ENCODE results near the gene ANXA5.

The ANXA5 gene

GRCh38 chr4:121692261-121692660 lies 4.5 kb downstream of the ANXA5 start:
- no peak for TF ChIP-seq MAX (IDR thresholded peaks at IDR 0.05)
- no peak for TF ChIP-seq TEAD4 (IDR thresholded peaks at IDR 0.05)
- no peak for TF ChIP-seq EP300 (IDR thresholded peaks at IDR 0.05; ENCODE audit: borderline replicate concordance)
- TF ChIP-seq FOXM1 (IDR thresholded peaks at IDR 0.05; ENCODE audit: borderline replicate concordance, low read depth), result no peak
- no peak for TF ChIP-seq USF1 (IDR thresholded peaks at IDR 0.05)
- no peak for TF ChIP-seq TAF1 (IDR thresholded peaks at IDR 0.05; ENCODE audit: low read depth)
- no peak for TF ChIP-seq CEBPB (IDR thresholded peaks at IDR 0.05)
- no peak for TF ChIP-seq CREB1 (IDR thresholded peaks at IDR 0.05; ENCODE audit: low read depth)
- TF ChIP-seq RAD21 (IDR thresholded peaks at IDR 0.05; ENCODE audit: low read depth), result no peak
- TF ChIP-seq EGR1 (IDR thresholded peaks at IDR 0.05), result no peak
- no peak for TF ChIP-seq TCF12 (IDR thresholded peaks at IDR 0.05; ENCODE audit: low read depth)
- TF ChIP-seq YY1 (IDR thresholded peaks at IDR 0.05; ENCODE audit: low read depth), result no peak
- TF ChIP-seq REST (IDR thresholded peaks at IDR 0.05; ENCODE audit: low read depth), result no peak
- no peak for TF ChIP-seq NFIC (IDR thresholded peaks at IDR 0.05)
- no peak for TF ChIP-seq ZBTB7A (IDR thresholded peaks at IDR 0.05; ENCODE audit: low read depth)

DNA sequence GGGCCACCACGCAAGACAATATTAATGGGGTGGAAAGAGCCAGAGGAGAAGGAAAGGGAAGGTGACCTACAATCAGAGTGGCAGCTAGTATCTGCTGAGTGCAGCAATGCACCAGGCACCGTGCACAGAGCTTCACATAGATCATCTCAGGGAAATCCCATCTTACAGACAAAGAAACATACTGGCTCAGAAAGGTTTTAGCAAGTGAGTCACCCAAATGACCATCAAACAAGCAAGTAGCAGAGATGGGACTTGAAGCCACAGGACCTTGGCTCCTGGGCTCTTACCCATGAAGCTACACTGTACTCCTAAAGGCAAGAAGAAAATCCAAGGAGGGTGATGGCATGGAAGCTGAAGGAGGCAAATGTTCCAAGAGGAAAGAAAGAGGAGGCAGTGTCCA lies 6.8 kb downstream of the ANXA5 start:
- no peak for TF ChIP-seq TEAD4 (IDR thresholded peaks at IDR 0.05)
- no peak for TF ChIP-seq TAF1 (IDR thresholded peaks at IDR 0.05; ENCODE audit: low read depth)
- no peak for TF ChIP-seq ZBTB7A (IDR thresholded peaks at IDR 0.05; ENCODE audit: low read depth)
- TF ChIP-seq REST (IDR thresholded peaks at IDR 0.05; ENCODE audit: low read depth), result no peak
- no peak for TF ChIP-seq CREB1 (IDR thresholded peaks at IDR 0.05; ENCODE audit: low read depth)
- no peak for TF ChIP-seq FOXM1 (IDR thresholded peaks at IDR 0.05; ENCODE audit: borderline replicate concordance, low read depth)
- TF ChIP-seq EP300 (IDR thresholded peaks at IDR 0.05; ENCODE audit: borderline replicate concordance), result no peak
- no peak for TF ChIP-seq NFIC (IDR thresholded peaks at IDR 0.05)
- TF ChIP-seq TCF12 (IDR thresholded peaks at IDR 0.05; ENCODE audit: low read depth), result no peak
- no peak for TF ChIP-seq EGR1 (IDR thresholded peaks at IDR 0.05)
- no peak for TF ChIP-seq RAD21 (IDR thresholded peaks at IDR 0.05; ENCODE audit: low read depth)
- no peak for TF ChIP-seq YY1 (IDR thresholded peaks at IDR 0.05; ENCODE audit: low read depth)
- no peak for TF ChIP-seq CEBPB (IDR thresholded peaks at IDR 0.05)
- TF ChIP-seq USF1 (IDR thresholded peaks at IDR 0.05), result no peak
- TF ChIP-seq MAX (IDR thresholded peaks at IDR 0.05), result no peak

DNA sequence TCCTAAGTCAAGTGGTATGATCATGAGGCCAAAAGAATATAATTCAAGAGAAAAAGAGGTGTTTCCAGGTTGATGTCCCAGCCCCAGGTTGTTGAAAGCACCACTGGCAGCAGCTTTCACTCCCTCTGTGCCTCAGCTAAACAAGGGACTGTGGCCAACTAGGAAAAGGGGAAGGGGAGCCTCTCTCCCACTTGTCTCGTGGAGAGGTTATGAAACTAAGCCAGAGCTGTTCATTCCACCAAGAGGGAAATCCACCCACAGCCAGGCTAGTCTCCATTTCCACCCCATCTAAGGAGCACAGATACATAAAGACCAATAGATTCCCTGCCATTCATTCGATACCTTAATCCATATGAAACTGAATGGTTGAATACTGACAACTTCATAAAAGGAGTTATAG lies 8.1 kb downstream of the ANXA5 start:
- no peak for TF ChIP-seq EP300 (IDR thresholded peaks at IDR 0.05; ENCODE audit: borderline replicate concordance)
- no peak for TF ChIP-seq CREB1 (IDR thresholded peaks at IDR 0.05; ENCODE audit: low read depth)
- no peak for TF ChIP-seq ZBTB7A (IDR thresholded peaks at IDR 0.05; ENCODE audit: low read depth)
- no peak for TF ChIP-seq CEBPB (IDR thresholded peaks at IDR 0.05)
- no peak for TF ChIP-seq USF1 (IDR thresholded peaks at IDR 0.05)

DNA sequence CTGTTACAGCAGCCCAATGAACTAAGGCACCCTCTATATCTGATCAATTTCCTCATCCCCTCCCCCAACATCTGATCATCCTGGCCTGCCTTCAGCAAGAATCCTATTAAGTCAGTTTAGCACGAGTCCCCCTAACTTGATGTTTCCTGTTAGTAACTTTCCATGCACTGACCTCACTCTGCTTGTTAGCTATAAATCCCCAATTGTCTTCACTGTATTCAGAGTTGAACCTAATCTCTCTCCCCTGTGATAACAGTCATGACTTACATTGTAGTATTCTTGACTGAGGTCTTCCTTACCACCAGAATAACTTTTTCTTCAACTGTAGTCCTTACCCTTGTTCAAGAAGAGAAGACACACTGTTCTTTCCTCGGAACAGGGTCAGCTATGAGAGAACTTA lies 8.5 kb downstream of the ANXA5 start:
- TF ChIP-seq FOXM1 (IDR thresholded peaks at IDR 0.05; ENCODE audit: borderline replicate concordance, low read depth) (no peak), ZBTB7A (IDR thresholded peaks at IDR 0.05; ENCODE audit: low read depth) (no peak), CREB1 (IDR thresholded peaks at IDR 0.05; ENCODE audit: low read depth) (no peak), TAF1 (IDR thresholded peaks at IDR 0.05; ENCODE audit: low read depth) (no peak), MAX (IDR thresholded peaks at IDR 0.05) (no peak), REST (IDR thresholded peaks at IDR 0.05; ENCODE audit: low read depth) (no peak), TEAD4 (IDR thresholded peaks at IDR 0.05) (no peak), EP300 (IDR thresholded peaks at IDR 0.05; ENCODE audit: borderline replicate concordance) (no peak), RAD21 (IDR thresholded peaks at IDR 0.05; ENCODE audit: low read depth) (no peak), EGR1 (IDR thresholded peaks at IDR 0.05) (no peak), CEBPB (IDR thresholded peaks at IDR 0.05) (no peak), USF1 (IDR thresholded peaks at IDR 0.05) (no peak), TCF12 (IDR thresholded peaks at IDR 0.05; ENCODE audit: low read depth) (no peak), NFIC (IDR thresholded peaks at IDR 0.05) (no peak), YY1 (IDR thresholded peaks at IDR 0.05; ENCODE audit: low read depth) (no peak)

All from Ishikawa (cell line).